Measurements from ENCODE around the gene ZSCAN22. TPM values are rescaled to one million over a fixed set of nuclear protein-coding genes. Genes with fewer than 3 reads are reported as not detected.

Gene ZSCAN22
- total RNA-seq, 1 experiment from 2014 or later: 4.0 TPM

GRCh38 chr19:58350001-58350861 is 23.4 kb downstream of the ZSCAN22 start:
- Histone ChIP-seq H3K9me3 (ENCODE audit: low read length) (no peaks in the 10 kb centered on the region), H4K20me1 (ENCODE audit: low read length) (no peaks in the 10 kb centered on the region), H3K36me3 (ENCODE audit: low read depth, low read length) (no peaks in the 10 kb centered on the region), H3K4me2 (ENCODE audit: low read length) (peak overlapping the region; percentile 35), H3K27me3 (ENCODE audit: low read length) (peaks cover 26% of the 10 kb centered on the region), H3K4me1 (ENCODE audit: insufficient read depth, low read length) (no peaks in the 10 kb centered on the region), H3K27ac (ENCODE audit: low read length) (no peak overlapping the region), H3K9ac (ENCODE audit: low read length) (no peak overlapping the region), H3K9me2 (replicated peaks; ENCODE audit: low read length) (no peaks in the 10 kb centered on the region), H3F3A (ENCODE audit: low read length, unreplicated experiment) (no peaks in the 10 kb centered on the region), H3K79me2 (ENCODE audit: low read length) (no peaks in the 10 kb centered on the region), H2AFZ (ENCODE audit: low read length) (peak overlapping the region; percentile 57; the same call in 1 of the 2 replicates), H3K4me3 (ENCODE audit: low read length) (0 out of 2 replicates have a peak overlapping the region, but pooled peaks have one; percentile 7)
- intact Hi-C loops (cut with micrococcal nuclease): no loop called here
- TF ChIP-seq EZH2phosphoT487 (IDR thresholded peaks at IDR 0.05; ENCODE audit: borderline replicate concordance, low read length) (no peak), CTCF (conservative IDR thresholded peaks at IDR 0.05; ENCODE audit: low read depth, low read length) (no peak), EZH2 (IDR thresholded peaks at IDR 0.05; ENCODE audit: low read length, unreplicated experiment) (no peak)
- CTCF ChIA-PET: no interaction called here
- ATAC-seq (peak; percentile 40), DNase-seq (no peak)
- BruUV-seq (replicated peaks): no TSS peak
- POLR2A ChIA-PET (ENCODE audit: unreplicated experiment): no interaction called here

GRCh38 chr19:58350871-58351557 is 24.2 kb downstream of the ZSCAN22 start:
- ChIA-PET CTCF (no interaction called here), POLR2A (ENCODE audit: unreplicated experiment) (no interaction called here)
- Histone ChIP-seq H4K20me1 (ENCODE audit: low read length) (no peaks in the 10 kb centered on the region), H3K9me3 (ENCODE audit: low read length) (no peaks in the 10 kb centered on the region), H3K9ac (ENCODE audit: low read length) (no peak overlapping the region), H2AFZ (ENCODE audit: low read length) (peak overlapping the region; percentile 57; the same call in 1 of the 2 replicates), H3K79me2 (ENCODE audit: low read length) (no peaks in the 10 kb centered on the region), H3K9me2 (replicated peaks; ENCODE audit: low read length) (no peaks in the 10 kb centered on the region), H3K27ac (ENCODE audit: low read length) (no peak overlapping the region), H3K4me2 (ENCODE audit: low read length) (peak overlapping the region; percentile 35), H3K4me3 (ENCODE audit: low read length) (0 out of 2 replicates have a peak overlapping the region, but pooled peaks have one; percentile 7), H3K36me3 (ENCODE audit: low read depth, low read length) (no peaks in the 10 kb centered on the region), H3K4me1 (ENCODE audit: insufficient read depth, low read length) (no peaks in the 10 kb centered on the region), H3K27me3 (ENCODE audit: low read length) (peaks cover 26% of the 10 kb centered on the region), H3F3A (ENCODE audit: low read length, unreplicated experiment) (no peaks in the 10 kb centered on the region)
- intact Hi-C loops (cut with micrococcal nuclease): no loop called here
- TF ChIP-seq EZH2 (IDR thresholded peaks at IDR 0.05; ENCODE audit: low read length, unreplicated experiment): no peak
- no peak for TF ChIP-seq EZH2phosphoT487 (IDR thresholded peaks at IDR 0.05; ENCODE audit: borderline replicate concordance, low read length)
- TF ChIP-seq CTCF (conservative IDR thresholded peaks at IDR 0.05; ENCODE audit: low read depth, low read length): no peak
- ATAC-seq (peak; percentile 13; the same call in 1 of the 2 replicates), DNase-seq (no peak)
- no TSS peak for BruUV-seq (replicated peaks)

- TF ChIP-seq EZH2phosphoT487 (IDR thresholded peaks at IDR 0.05; ENCODE audit: borderline replicate concordance, low read length): no peak
- TF ChIP-seq CTCF (conservative IDR thresholded peaks at IDR 0.05; ENCODE audit: low read depth, low read length): no peak
- TF ChIP-seq EZH2 (IDR thresholded peaks at IDR 0.05; ENCODE audit: low read length, unreplicated experiment): no peak
- H3K9me3 ChIP-seq (ENCODE audit: low read length): no peaks in the 10 kb centered on the region
- intact Hi-C loops (cut with micrococcal nuclease): no loop called here
- H3K4me3 ChIP-seq (ENCODE audit: low read length): no peak overlapping the region
- H2AFZ ChIP-seq (ENCODE audit: low read length): no peak overlapping the region
- H3K79me2 ChIP-seq (ENCODE audit: low read length): no peaks in the 10 kb centered on the region
- no peak for ATAC-seq
- no peaks in the 10 kb centered on the region for H3K36me3 ChIP-seq (ENCODE audit: low read depth, low read length)
- H3K27me3 ChIP-seq (ENCODE audit: low read length): peaks cover 26% of the 10 kb centered on the region
- H3K9ac ChIP-seq (ENCODE audit: low read length): no peak overlapping the region
- H3K4me1 ChIP-seq (ENCODE audit: insufficient read depth, low read length): no peaks in the 10 kb centered on the region
- no peaks in the 10 kb centered on the region for H4K20me1 ChIP-seq (ENCODE audit: low read length)
- CTCF ChIA-PET: no interaction called here
- BruUV-seq (replicated peaks): no TSS peak
- H3K27ac ChIP-seq (ENCODE audit: low read length): no peak overlapping the region
- no peaks in the 10 kb centered on the region for H3K9me2 ChIP-seq (replicated peaks; ENCODE audit: low read length)
- DNase-seq: no peak
- no peak overlapping the region for H3K4me2 ChIP-seq (ENCODE audit: low read length)
- POLR2A ChIA-PET (ENCODE audit: unreplicated experiment): no interaction called here
- H3F3A ChIP-seq (ENCODE audit: low read length, unreplicated experiment): no peaks in the 10 kb centered on the region
These were observed 24.7 kb downstream of the ZSCAN22 start for GRCh38 chr19:58351558-58351878.

Measured in PC-3 (cell line).